SK-N-SH (cell line): ENCODE results near the gene MAMSTR. TPM values are rescaled to one million over a fixed set of nuclear protein-coding genes. Genes with fewer than 3 reads are reported as not detected.

Experiments
- CTCF ChIA-PET: fragments of 300-600, 350-600 bp; formaldehyde crosslinking; extraction: SDS; loops from one replicate; lab custom pipeline; 2021; lab: Yijun Ruan, JAX
- POLR2A ChIA-PET: fragments of 350-600 bp; sonication (Branson Sonifier 250); formaldehyde crosslinking; extraction: SDS; loops from one replicate; lab custom pipeline; 2020; ENCODE audit warnings: antibody characterized with exemption, inconsistent platforms; lab: Yijun Ruan, JAX
- DNase-seq: peaks from one replicate; pipeline ENCODE4 v3.0.0; 2012
- H2AFZ ChIP-seq: fragments of 200-600 bp; sonication (generic); 2 replicates; pipeline ENCODE4 v1.8.1; 2016; ENCODE audit warnings: antibody characterized with exemption, mild to moderate bottlenecking, low read depth
- H3F3A ChIP-seq: fragments of 200-600 bp; sonication (generic); replicated peaks from 2 replicates; pipeline ENCODE3; 2016; ENCODE audit warnings: antibody characterized with exemption, mild to moderate bottlenecking; ENCODE audit not compliant: insufficient read depth
- H3K27ac ChIP-seq, 2 experiments: fragments of 200-500 bp in 1 of 2; fragments of 200-600 bp in 1 of 2; sonication (Bioruptor generic) in 1 of 2; sonication (generic), shearing (Covaris generic) in 1 of 2; 2 replicates each; pipeline versions ENCODE4 v1.5.1 to v1.6.1; 2014 to 2016; ENCODE audit warnings: low read depth in 2 of 2, inconsistent platforms in 1 of 2, low read length in 1 of 2, mild to moderate bottlenecking in 1 of 2, mixed read lengths in 1 of 2
- H3K27me3 ChIP-seq: fragments of 200-600 bp; sonication (generic), shearing (Covaris generic); 2 replicates; pipeline ENCODE4 v1.6.1; 2016; ENCODE audit warnings: mixed run types; ENCODE audit not compliant: insufficient read depth
- H3K36me3 ChIP-seq, 2 experiments: fragments of 200-500 bp in 1 of 2; fragments of 200-600 bp in 1 of 2; sonication (Bioruptor generic) in 1 of 2; sonication (generic) in 1 of 2; replicated peaks in 1 of 2; 2 replicates each; pipeline versions ENCODE3 to v1.5.1; 2014 to 2016; ENCODE audit warnings: low read length in 1 of 2, mild to moderate bottlenecking in 1 of 2; ENCODE audit not compliant: insufficient read depth in 2 of 2, control insufficient read depth in 1 of 2
- H3K4me1 ChIP-seq, 2 experiments: fragments of 200-500 bp in 1 of 2; fragments of 200-600 bp in 1 of 2; sonication (Bioruptor generic) in 1 of 2; sonication (generic), shearing (Covaris generic) in 1 of 2; 2 replicates each; pipeline versions ENCODE4 v1.5.1 to v1.6.1; 2014 to 2016; ENCODE audit warnings: low read depth in 1 of 2, low read length in 1 of 2, mixed run types in 1 of 2; ENCODE audit not compliant: insufficient read depth in 2 of 2, control insufficient read depth in 1 of 2
- H3K4me2 ChIP-seq: fragments of 200-600 bp; sonication (generic), shearing (Covaris generic); 2 replicates; pipeline ENCODE4 v1.6.1; 2017; ENCODE audit warnings: mixed run types
- H3K4me3 ChIP-seq, 2 experiments: fragments of 200-500 bp in 1 of 2; fragments of 200-600 bp in 1 of 2; sonication (Bioruptor generic) in 1 of 2; sonication (generic), shearing (Covaris generic) in 1 of 2; 2 replicates each; pipeline versions ENCODE4 v1.5.1 to v1.8.1; 2014 to 2016; ENCODE audit warnings: low read depth in 2 of 2, inconsistent platforms in 1 of 2, low read length in 1 of 2, mild to moderate bottlenecking in 1 of 2, mixed read lengths in 1 of 2, moderate library complexity in 1 of 2
- H3K79me2 ChIP-seq: fragments of 200-600 bp; sonication (generic); 2 replicates; pipeline ENCODE4 v1.8.1; 2017; ENCODE audit warnings: mild to moderate bottlenecking; ENCODE audit not compliant: insufficient read depth
- H3K9ac ChIP-seq: fragments of 200-600 bp; sonication (generic); 2 replicates; pipeline ENCODE4 v1.6.1; 2017; ENCODE audit warnings: mixed run types
- H3K9me2 ChIP-seq: fragments of 200-600 bp; sonication (generic); 2 replicates; pipeline ENCODE4 v1.6.1; 2017; ENCODE audit warnings: mixed run types
- H3K9me3 ChIP-seq: fragments of 200-600 bp; sonication (generic); 2 replicates; pipeline ENCODE4 v1.6.1; 2017; ENCODE audit warnings: mixed run types, mild to moderate bottlenecking, moderate library complexity
- H4K20me1 ChIP-seq: fragments of 200-600 bp; sonication (generic); 2 replicates; pipeline ENCODE4 v1.6.1; 2017; ENCODE audit warnings: mild to moderate bottlenecking, mixed run types; ENCODE audit not compliant: insufficient read depth
- CHD2 ChIP-seq: fragments of 150-350 bp; IDR thresholded peaks from 2 replicates; pipeline ENCODE4 v1.6.1; 2018; ENCODE audit warnings: low read length; ENCODE audit not compliant: partially characterized antibody
- ELF1 ChIP-seq: IDR thresholded peaks from 2 replicates; pipeline ENCODE4 v1.4.0; 2012
- EP300 ChIP-seq, 2 experiments: IDR thresholded peaks; 2 replicates each; pipeline versions ENCODE4 v1.4.0 to v1.6.1; 2012; ENCODE audit warnings: borderline replicate concordance in 1 of 2, low read depth in 1 of 2, low read length in 1 of 2
- EZH2phosphoT487 ChIP-seq: fragments of 200-600 bp; sonication (generic); IDR thresholded peaks from 2 replicates; pipeline ENCODE4 v1.6.1; 2017; ENCODE audit warnings: low read depth, mixed run types, mild to moderate bottlenecking, antibody characterized with exemption, moderate library complexity, borderline replicate concordance
- FOSL2 ChIP-seq: IDR thresholded peaks from 2 replicates; pipeline ENCODE4 v1.4.0; 2012; ENCODE audit warnings: low read depth, mild to moderate bottlenecking, moderate library complexity, borderline replicate concordance
- GATA2 ChIP-seq: sonication (generic); formaldehyde crosslinking; IDR thresholded peaks from 2 replicates; pipeline ENCODE4 v1.5.0; 2020; ENCODE audit warnings: mild to moderate bottlenecking, missing genetic modification reagents
- JUND ChIP-seq: IDR thresholded peaks from 2 replicates; pipeline ENCODE4 v1.4.0; 2012
- NRF1 ChIP-seq: IDR thresholded peaks from 2 replicates; pipeline ENCODE4 v1.6.1; 2012; ENCODE audit warnings: low read depth, mild to moderate bottlenecking, low read length
- PBX3 ChIP-seq: IDR thresholded peaks from 2 replicates; pipeline ENCODE4; 2012
- POLR2AphosphoS5 ChIP-seq: IDR thresholded peaks from 2 replicates; pipeline ENCODE4 v1.6.1; 2012; ENCODE audit warnings: low read depth, low read length
- RCOR1 ChIP-seq: fragments of 150-350 bp; IDR thresholded peaks from 2 replicates; pipeline ENCODE4 v1.6.1; 2017; ENCODE audit warnings: antibody characterized with exemption, low read length
- REST ChIP-seq: IDR thresholded peaks from 2 replicates; pipeline ENCODE4 v1.6.1; 2012; ENCODE audit warnings: mild to moderate bottlenecking, low read depth, low read length, moderate library complexity
- RFX5 ChIP-seq: IDR thresholded peaks from 2 replicates; pipeline ENCODE4 v1.6.1; 2012; ENCODE audit warnings: mild to moderate bottlenecking, improper control_type of control experiment, low read length
- SMC3 ChIP-seq: IDR thresholded peaks from 2 replicates; pipeline ENCODE4 v1.6.1; 2012; ENCODE audit warnings: low read depth, low read length, improper control_type of control experiment
- USF2 ChIP-seq: fragments of 150-350 bp; IDR thresholded peaks from 2 replicates; pipeline ENCODE4 v1.6.1; 2017; ENCODE audit warnings: antibody characterized with exemption, low read length, low read depth, borderline replicate concordance
- YY1 ChIP-seq: IDR thresholded peaks from 2 replicates; pipeline ENCODE4 v1.4.0; 2012; ENCODE audit warnings: low read depth, mild to moderate bottlenecking
- WGBS: methylation state at CpG from one replicate; pipeline ENCODE4 v1.1.6; 2017; ENCODE audit warnings: low lambda C conversion rate; 5-methylcytosine and 5-hydroxymethylcytosine counted together
- polyA plus RNA-seq, 3 experiments: library from polyadenylated mRNA; depleted of rRNA; stranded (reverse); fragments of >200 nt; gene quantifications; 2 replicates each; pipeline ENCODE4 v1.2.3, GENCODE V29; 2012

MAMSTR gene
- polyA plus RNA-seq, 1 of the 3 experiments (the other 2 are of a cell fraction): 1.1 TPM

- no peak overlapping the region for H3K9ac ChIP-seq
- no peaks in the 10 kb centered on the region for H3K27me3 ChIP-seq
- no peak overlapping the region for H3K27ac ChIP-seq
- H3K9me2 ChIP-seq: no peaks in the 10 kb centered on the region
- peaks cover 7% of the 10 kb centered on the region for H3F3A ChIP-seq
- no peak overlapping the region for H3K4me2 ChIP-seq
- TF ChIP-seq RFX5 (no peak), YY1 (no peak), RCOR1 (no peak), USF2 (no peak), SMC3 (no peak)
- TF ChIP-seq, all 33 proteins: peak for 0
- Histone ChIP-seq H2AFZ (no peak overlapping the region), H4K20me1 (no peaks in the 10 kb centered on the region), H3K4me1 (peaks cover 0 to 16% of the 10 kb centered on the region in 2 experiments; a peak in 1 of 4 replicates), H3K36me3 (no peaks in the 10 kb centered on the region), H3K9me3 (no peaks in the 10 kb centered on the region), H3K4me3 (no peak overlapping the region), H3K79me2 (no peaks in the 10 kb centered on the region)
- peak; percentile 66 for DNase-seq
- ChIA-PET CTCF (no interaction called here), POLR2A (no interaction called here)
- 89% methylated on average over 20 of the region's 22 CpGs for WGBS
Observed at GRCh38 chr19:48737360-48737998, 18.0 kb upstream of the MAMSTR start.

- 73% methylated on average over 27 of the region's 38 CpGs for WGBS
- POLR2A ChIA-PET: no interaction called here
- no peak overlapping the region for H3K4me3 ChIP-seq
Observed at GRCh38 chr19:48735031-48735615, 15.6 kb upstream of the MAMSTR start.

More at GRCh38 chr19:48735031-48735615, 15.6 kb upstream of the MAMSTR start:
- Histone ChIP-seq H3K4me2 (no peak overlapping the region), H3K27ac (no peak overlapping the region), H2AFZ (no peak overlapping the region), H3K79me2 (no peaks in the 10 kb centered on the region), H3K9me2 (no peaks in the 10 kb centered on the region), H3K27me3 (no peaks in the 10 kb centered on the region), H4K20me1 (no peaks in the 10 kb centered on the region), H3K4me1 (peaks cover 0 to 12% of the 10 kb centered on the region in 2 experiments; a peak in 1 of 4 replicates), H3F3A (peaks cover 7% of the 10 kb centered on the region), H3K9ac (no peak overlapping the region), H3K36me3 (no peaks in the 10 kb centered on the region), H3K9me3 (no peaks in the 10 kb centered on the region)
- DNase-seq: no peak
- TF ChIP-seq EZH2phosphoT487 (no peak), PBX3 (no peak), CHD2 (no peak), ELF1 (no peak), JUND (no peak), POLR2AphosphoS5 (no peak), NRF1 (no peak), FOSL2 (no peak), GATA2 (CRISPR knock-in tag) (no peak), RFX5 (no peak), EP300 (IDR thresholded peaks at IDR 0.05; ENCODE audit: borderline replicate concordance in 1 of 2, low read depth in 1 of 2, low read length in 1 of 2) (no peak), YY1 (no peak), USF2 (no peak), REST (no peak)
- CTCF ChIA-PET: no interaction called here
